Measurements from ENCODE around the gene KCNMB1.

Gene KCNMB1

GRCh38 chr5:170403675-170404074 is 14.5 kb upstream of the KCNMB1 start:
- no peaks in the 10 kb centered on the region for H3K9me3 ChIP-seq (ENCODE audit: control insufficient read depth in 1 of 2, low read length in 2 of 2)
- H3K27me3 ChIP-seq (ENCODE audit: control insufficient read depth in 1 of 2, insufficient read depth in 2 of 2, low read length in 2 of 2): peaks cover 0 to 6% of the 10 kb centered on the region in 2 donors
- no peaks in the 10 kb centered on the region for H3K4me1 ChIP-seq (ENCODE audit: control insufficient read depth in 1 of 2, insufficient read depth in 2 of 2, low read length in 2 of 2)
- no peak overlapping the region for H3K27ac ChIP-seq (ENCODE audit: low read depth, low read length)
- no peaks in the 10 kb centered on the region for H3K36me3 ChIP-seq (ENCODE audit: control insufficient read depth in 1 of 2, insufficient read depth in 2 of 2, low read length in 2 of 2)
- no peak overlapping the region for H3K4me3 ChIP-seq (ENCODE audit: low read depth in 1 of 2, low read length in 2 of 2)
- H3K9ac ChIP-seq (ENCODE audit: low read depth in 1 of 2, low read length in 2 of 2): no peak overlapping the region

DNA sequence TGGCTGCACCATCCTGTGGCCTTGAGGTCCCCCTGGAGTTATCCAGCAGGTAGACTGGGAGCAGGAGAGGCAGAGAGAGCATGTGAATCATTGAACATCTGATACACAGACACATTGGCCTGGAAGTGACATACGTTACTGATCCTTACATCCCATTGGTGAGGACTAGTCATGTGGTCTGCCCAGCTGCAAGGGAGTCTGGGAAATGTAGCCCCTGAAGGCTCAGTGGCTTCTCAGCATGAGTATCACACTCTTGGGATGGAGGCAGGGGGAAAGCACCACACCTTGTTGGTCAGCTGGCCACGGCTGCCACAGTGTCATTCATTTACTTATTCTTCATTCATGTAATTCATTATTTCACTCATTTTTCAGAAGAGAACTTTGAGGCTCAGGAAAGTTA is 13.3 kb upstream of the KCNMB1 start:
- Histone ChIP-seq H3K4me1 (ENCODE audit: control insufficient read depth in 1 of 2, insufficient read depth in 2 of 2, low read length in 2 of 2) (no peaks in the 10 kb centered on the region), H3K27ac (ENCODE audit: low read depth, low read length) (no peak overlapping the region), H3K36me3 (ENCODE audit: control insufficient read depth in 1 of 2, insufficient read depth in 2 of 2, low read length in 2 of 2) (no peaks in the 10 kb centered on the region), H3K9me3 (ENCODE audit: control insufficient read depth in 1 of 2, low read length in 2 of 2) (no peaks in the 10 kb centered on the region), H3K27me3 (ENCODE audit: control insufficient read depth in 1 of 2, insufficient read depth in 2 of 2, low read length in 2 of 2) (peaks cover 0 to 6% of the 10 kb centered on the region in 2 donors), H3K9ac (ENCODE audit: low read depth in 1 of 2, low read length in 2 of 2) (no peak overlapping the region), H3K4me3 (ENCODE audit: low read depth in 1 of 2, low read length in 2 of 2) (no peak overlapping the region)

DNA sequence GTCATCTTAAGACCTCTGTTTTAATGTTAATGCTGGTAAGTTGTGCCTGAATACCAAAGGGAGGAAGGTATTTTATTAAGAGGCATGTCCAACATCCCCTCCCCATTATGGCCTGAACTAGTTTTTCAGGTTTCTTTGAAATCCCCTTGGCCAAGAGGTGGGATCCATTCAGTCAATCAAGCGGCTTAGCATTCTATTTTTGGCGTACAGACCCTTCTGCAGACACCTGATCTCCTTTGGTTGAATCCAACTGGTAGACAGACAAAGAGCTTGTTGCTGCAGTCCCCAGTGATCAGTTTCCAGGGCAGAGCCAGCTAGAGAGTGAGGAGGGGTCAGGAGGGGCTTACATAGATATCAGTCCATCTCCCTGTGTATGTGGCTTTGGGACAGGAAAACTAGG is 7.9 kb upstream of the KCNMB1 start:
- no peak overlapping the region for H3K9ac ChIP-seq (ENCODE audit: low read depth in 1 of 2, low read length in 2 of 2)
- H3K36me3 ChIP-seq (ENCODE audit: control insufficient read depth in 1 of 2, insufficient read depth in 2 of 2, low read length in 2 of 2): no peaks in the 10 kb centered on the region

DNA sequence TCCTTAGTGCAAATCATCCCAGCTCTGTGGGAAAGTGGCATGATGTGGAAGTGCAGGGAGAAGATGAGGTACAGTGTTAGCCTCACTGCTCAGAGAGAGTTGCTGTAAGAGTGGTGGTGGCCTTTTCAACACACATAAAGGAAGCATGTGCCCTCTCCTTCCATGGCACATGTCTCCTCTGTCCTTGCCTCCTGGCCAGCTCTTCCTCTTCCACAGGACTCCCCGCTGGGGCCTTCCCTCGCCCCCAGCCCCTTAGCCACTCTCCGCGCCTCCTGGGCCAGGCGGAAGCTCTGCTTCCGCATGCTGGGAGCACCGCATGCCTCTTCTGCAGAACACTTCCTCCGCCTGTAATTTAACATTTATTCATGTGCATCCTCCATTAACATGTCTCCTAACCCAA is 4.8 kb upstream of the KCNMB1 start:
- no peaks in the 10 kb centered on the region for H3K27me3 ChIP-seq (ENCODE audit: control insufficient read depth in 1 of 2, insufficient read depth in 2 of 2, low read length in 2 of 2)

More for the DNA sequence above, 7.9 kb upstream of the KCNMB1 start:
- no peak overlapping the region for H3K4me3 ChIP-seq (ENCODE audit: low read depth in 1 of 2, low read length in 2 of 2)
- no peaks in the 10 kb centered on the region for H3K4me1 ChIP-seq (ENCODE audit: control insufficient read depth in 1 of 2, insufficient read depth in 2 of 2, low read length in 2 of 2)
- H3K27me3 ChIP-seq (ENCODE audit: control insufficient read depth in 1 of 2, insufficient read depth in 2 of 2, low read length in 2 of 2): no peaks in the 10 kb centered on the region
- H3K27ac ChIP-seq (ENCODE audit: low read depth, low read length): no peak overlapping the region
- H3K9me3 ChIP-seq (ENCODE audit: control insufficient read depth in 1 of 2, low read length in 2 of 2): no peaks in the 10 kb centered on the region

GRCh38 chr5:170393235-170393634 is 4.1 kb upstream of the KCNMB1 start:
- Histone ChIP-seq H3K4me1 (ENCODE audit: control insufficient read depth in 1 of 2, insufficient read depth in 2 of 2, low read length in 2 of 2) (no peaks in the 10 kb centered on the region), H3K27me3 (ENCODE audit: control insufficient read depth in 1 of 2, insufficient read depth in 2 of 2, low read length in 2 of 2) (no peaks in the 10 kb centered on the region), H3K4me3 (ENCODE audit: low read depth in 1 of 2, low read length in 2 of 2) (peak overlapping the region in 1 of 2 donors; percentile 16), H3K9me3 (ENCODE audit: control insufficient read depth in 1 of 2, low read length in 2 of 2) (no peaks in the 10 kb centered on the region), H3K27ac (ENCODE audit: low read depth, low read length) (no peak overlapping the region), H3K9ac (ENCODE audit: low read depth in 1 of 2, low read length in 2 of 2) (no peak overlapping the region), H3K36me3 (ENCODE audit: control insufficient read depth in 1 of 2, insufficient read depth in 2 of 2, low read length in 2 of 2) (no peaks in the 10 kb centered on the region)

More for the DNA sequence above, 4.8 kb upstream of the KCNMB1 start:
- Histone ChIP-seq H3K36me3 (ENCODE audit: control insufficient read depth in 1 of 2, insufficient read depth in 2 of 2, low read length in 2 of 2) (no peaks in the 10 kb centered on the region), H3K4me3 (ENCODE audit: low read depth in 1 of 2, low read length in 2 of 2) (no peak overlapping the region), H3K9ac (ENCODE audit: low read depth in 1 of 2, low read length in 2 of 2) (no peak overlapping the region), H3K9me3 (ENCODE audit: control insufficient read depth in 1 of 2, low read length in 2 of 2) (no peaks in the 10 kb centered on the region), H3K27ac (ENCODE audit: low read depth, low read length) (no peak overlapping the region), H3K4me1 (ENCODE audit: control insufficient read depth in 1 of 2, insufficient read depth in 2 of 2, low read length in 2 of 2) (no peaks in the 10 kb centered on the region)

DNA sequence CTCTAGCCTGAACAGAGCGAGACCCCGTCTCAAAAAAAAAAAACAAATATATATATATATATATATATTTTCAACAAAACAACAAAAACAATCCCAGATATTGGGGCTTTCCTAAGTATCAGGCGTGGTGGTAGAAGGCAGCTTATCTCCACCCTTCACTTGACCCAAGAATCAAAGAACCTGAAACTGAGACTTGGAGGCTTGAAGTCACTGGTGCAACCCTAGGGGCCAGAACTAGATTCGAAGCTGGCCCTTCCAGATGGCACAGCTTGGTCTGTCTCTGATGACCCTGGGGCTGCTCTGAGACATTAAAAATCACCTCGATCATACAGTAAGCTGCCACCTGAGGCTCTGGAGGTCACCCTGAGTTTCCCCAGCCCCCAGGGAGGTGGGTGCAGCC is 1.3 kb upstream of the KCNMB1 start:
- H3K27ac ChIP-seq (ENCODE audit: low read depth, low read length): no peak overlapping the region
- no peaks in the 10 kb centered on the region for H3K4me1 ChIP-seq (ENCODE audit: control insufficient read depth in 1 of 2, insufficient read depth in 2 of 2, low read length in 2 of 2)
- no peak overlapping the region for H3K4me3 ChIP-seq (ENCODE audit: low read depth in 1 of 2, low read length in 2 of 2)
- H3K27me3 ChIP-seq (ENCODE audit: control insufficient read depth in 1 of 2, insufficient read depth in 2 of 2, low read length in 2 of 2): no peaks in the 10 kb centered on the region
- no peak overlapping the region for H3K9ac ChIP-seq (ENCODE audit: low read depth in 1 of 2, low read length in 2 of 2)
- H3K36me3 ChIP-seq (ENCODE audit: control insufficient read depth in 1 of 2, insufficient read depth in 2 of 2, low read length in 2 of 2): no peaks in the 10 kb centered on the region
- no peaks in the 10 kb centered on the region for H3K9me3 ChIP-seq (ENCODE audit: control insufficient read depth in 1 of 2, low read length in 2 of 2)

DNA sequence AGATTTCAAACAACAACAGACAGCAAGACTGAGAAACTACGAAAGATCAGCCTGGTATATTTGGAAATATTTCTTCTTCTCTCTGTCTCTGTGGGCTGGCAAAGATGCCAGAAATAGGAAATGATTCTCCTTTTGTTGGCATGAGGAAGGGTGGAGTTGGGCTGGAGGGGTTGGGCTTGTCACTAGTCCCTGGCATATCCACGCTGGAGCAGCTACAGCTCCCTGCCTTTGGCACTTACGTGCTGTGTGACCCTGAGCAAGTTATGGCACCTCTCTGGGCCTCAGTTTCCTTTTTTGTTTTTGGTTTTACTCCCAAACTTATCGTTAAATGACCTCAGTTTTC is 354 bp upstream of the KCNMB1 start:
- Histone ChIP-seq H3K4me1 (ENCODE audit: control insufficient read depth in 1 of 2, insufficient read depth in 2 of 2, low read length in 2 of 2) (no peaks in the 10 kb centered on the region), H3K4me3 (ENCODE audit: low read depth in 1 of 2, low read length in 2 of 2) (no peak overlapping the region), H3K9me3 (ENCODE audit: control insufficient read depth in 1 of 2, low read length in 2 of 2) (no peaks in the 10 kb centered on the region), H3K27ac (ENCODE audit: low read depth, low read length) (no peak overlapping the region), H3K9ac (ENCODE audit: low read depth in 1 of 2, low read length in 2 of 2) (no peak overlapping the region), H3K27me3 (ENCODE audit: control insufficient read depth in 1 of 2, insufficient read depth in 2 of 2, low read length in 2 of 2) (no peaks in the 10 kb centered on the region), H3K36me3 (ENCODE audit: control insufficient read depth in 1 of 2, insufficient read depth in 2 of 2, low read length in 2 of 2) (no peaks in the 10 kb centered on the region)

- Histone ChIP-seq H3K4me3 (ENCODE audit: low read depth in 1 of 2, low read length in 2 of 2) (no peak overlapping the region), H3K27ac (ENCODE audit: low read depth, low read length) (no peak overlapping the region), H3K36me3 (ENCODE audit: control insufficient read depth in 1 of 2, insufficient read depth in 2 of 2, low read length in 2 of 2) (no peaks in the 10 kb centered on the region)
Measured at GRCh38 chr5:170387775-170388639, 1.2 kb downstream of the KCNMB1 start.

GRCh38 chr5:170386743-170387395 is 2.3 kb downstream of the KCNMB1 start:
- Histone ChIP-seq H3K9ac (ENCODE audit: low read depth in 1 of 2, low read length in 2 of 2) (no peak overlapping the region), H3K9me3 (ENCODE audit: control insufficient read depth in 1 of 2, low read length in 2 of 2) (no peaks in the 10 kb centered on the region), H3K4me1 (ENCODE audit: control insufficient read depth in 1 of 2, insufficient read depth in 2 of 2, low read length in 2 of 2) (no peaks in the 10 kb centered on the region), H3K27me3 (ENCODE audit: control insufficient read depth in 1 of 2, insufficient read depth in 2 of 2, low read length in 2 of 2) (no peaks in the 10 kb centered on the region), H3K36me3 (ENCODE audit: control insufficient read depth in 1 of 2, insufficient read depth in 2 of 2, low read length in 2 of 2) (no peaks in the 10 kb centered on the region), H3K4me3 (ENCODE audit: low read depth in 1 of 2, low read length in 2 of 2) (no peak overlapping the region), H3K27ac (ENCODE audit: low read depth, low read length) (no peak overlapping the region)

More at GRCh38 chr5:170387775-170388639, 1.2 kb downstream of the KCNMB1 start:
- Histone ChIP-seq H3K27me3 (ENCODE audit: control insufficient read depth in 1 of 2, insufficient read depth in 2 of 2, low read length in 2 of 2) (no peaks in the 10 kb centered on the region), H3K9ac (ENCODE audit: low read depth in 1 of 2, low read length in 2 of 2) (no peak overlapping the region), H3K9me3 (ENCODE audit: control insufficient read depth in 1 of 2, low read length in 2 of 2) (no peaks in the 10 kb centered on the region), H3K4me1 (ENCODE audit: control insufficient read depth in 1 of 2, insufficient read depth in 2 of 2, low read length in 2 of 2) (no peaks in the 10 kb centered on the region)

DNA sequence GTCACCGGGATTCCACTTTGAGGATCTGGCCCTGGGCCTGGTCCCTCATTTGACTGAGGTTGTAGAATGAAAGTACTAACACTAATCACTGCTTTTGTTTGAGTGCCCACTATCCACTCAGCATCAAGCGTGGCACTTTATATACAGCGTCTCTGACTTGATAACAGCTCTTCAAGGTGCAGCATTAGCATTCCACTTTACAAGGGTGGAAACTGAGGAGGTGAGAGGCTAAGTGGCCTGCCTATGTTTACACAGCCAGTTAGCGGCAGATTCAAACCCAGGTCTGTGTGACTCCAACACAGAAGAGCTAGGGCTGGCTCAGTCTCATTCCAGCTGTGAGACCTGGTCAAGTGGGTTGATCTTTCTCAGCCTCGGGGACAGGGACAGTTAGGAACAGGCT is 5.9 kb downstream of the KCNMB1 start:
- H3K27ac ChIP-seq (ENCODE audit: low read depth, low read length): no peak overlapping the region
- no peaks in the 10 kb centered on the region for H3K4me1 ChIP-seq (ENCODE audit: control insufficient read depth in 1 of 2, insufficient read depth in 2 of 2, low read length in 2 of 2)
- H3K4me3 ChIP-seq (ENCODE audit: low read depth in 1 of 2, low read length in 2 of 2): no peak overlapping the region
- H3K9me3 ChIP-seq (ENCODE audit: control insufficient read depth in 1 of 2, low read length in 2 of 2): no peaks in the 10 kb centered on the region
- no peaks in the 10 kb centered on the region for H3K36me3 ChIP-seq (ENCODE audit: control insufficient read depth in 1 of 2, insufficient read depth in 2 of 2, low read length in 2 of 2)
- no peaks in the 10 kb centered on the region for H3K27me3 ChIP-seq (ENCODE audit: control insufficient read depth in 1 of 2, insufficient read depth in 2 of 2, low read length in 2 of 2)
- H3K9ac ChIP-seq (ENCODE audit: low read depth in 1 of 2, low read length in 2 of 2): no peak overlapping the region

Data from duodenal mucosa (tissue), 2 donors.